SJSA1 (cell line): ENCODE measurements around the gene STT3B. TPM values are rescaled to one million over a fixed set of nuclear protein-coding genes. Genes with fewer than 3 reads are reported as not detected.
A peak's percentile ranks its signal among the peaks of the same experiment; 100 is the strongest.

Experiments used
- DNase-seq, 2 experiments: peaks; one replicate each; pipeline ENCODE4 v3.0.0-alpha.2; 2015 to 2020; ENCODE audit warnings: low spot score in 2 of 2, low read depth in 1 of 2
- H3K27ac ChIP-seq: fragments of 250-450 bp; sonication (Bioruptor Pico); 2 replicates; pipeline ENCODE4 v1.5.1; 2020; ENCODE audit warnings: mild to moderate bottlenecking, moderate library complexity
- H3K27me3 ChIP-seq: fragments of 250-450 bp; sonication (Bioruptor Pico); replicated peaks from 2 replicates; pipeline ENCODE4 v1.5.1; 2020; ENCODE audit warnings: mild to moderate bottlenecking, moderate library complexity
- H3K36me3 ChIP-seq: fragments of 250-450 bp; sonication (Bioruptor Pico); 2 replicates; pipeline ENCODE4 v1.5.1; 2020; ENCODE audit warnings: mild to moderate bottlenecking
- H3K4me1 ChIP-seq: fragments of 250-450 bp; sonication (Bioruptor Pico); replicated peaks from 2 replicates; pipeline ENCODE4 v1.6.1; 2021; ENCODE audit warnings: mild to moderate bottlenecking
- H3K4me3 ChIP-seq: fragments of 250-450 bp; sonication (Bioruptor Pico); 2 replicates; pipeline ENCODE4 v1.5.1; 2020; ENCODE audit warnings: mild to moderate bottlenecking
- H3K9me3 ChIP-seq: fragments of 250-450 bp; sonication (Bioruptor Pico); replicated peaks from 2 replicates; pipeline ENCODE4 v1.5.1; 2020; ENCODE audit warnings: mild to moderate bottlenecking
- total RNA-seq: library from RNA; depleted of rRNA; stranded (reverse); fragments of >200 nt; shearing (Covaris generic); gene quantifications from 2 replicates; pipeline ENCODE4 v1.2.3, GENCODE V29; 2014

The STT3B gene
- total RNA-seq, 1 experiment from 2014 or later = 172 TPM

DNA sequence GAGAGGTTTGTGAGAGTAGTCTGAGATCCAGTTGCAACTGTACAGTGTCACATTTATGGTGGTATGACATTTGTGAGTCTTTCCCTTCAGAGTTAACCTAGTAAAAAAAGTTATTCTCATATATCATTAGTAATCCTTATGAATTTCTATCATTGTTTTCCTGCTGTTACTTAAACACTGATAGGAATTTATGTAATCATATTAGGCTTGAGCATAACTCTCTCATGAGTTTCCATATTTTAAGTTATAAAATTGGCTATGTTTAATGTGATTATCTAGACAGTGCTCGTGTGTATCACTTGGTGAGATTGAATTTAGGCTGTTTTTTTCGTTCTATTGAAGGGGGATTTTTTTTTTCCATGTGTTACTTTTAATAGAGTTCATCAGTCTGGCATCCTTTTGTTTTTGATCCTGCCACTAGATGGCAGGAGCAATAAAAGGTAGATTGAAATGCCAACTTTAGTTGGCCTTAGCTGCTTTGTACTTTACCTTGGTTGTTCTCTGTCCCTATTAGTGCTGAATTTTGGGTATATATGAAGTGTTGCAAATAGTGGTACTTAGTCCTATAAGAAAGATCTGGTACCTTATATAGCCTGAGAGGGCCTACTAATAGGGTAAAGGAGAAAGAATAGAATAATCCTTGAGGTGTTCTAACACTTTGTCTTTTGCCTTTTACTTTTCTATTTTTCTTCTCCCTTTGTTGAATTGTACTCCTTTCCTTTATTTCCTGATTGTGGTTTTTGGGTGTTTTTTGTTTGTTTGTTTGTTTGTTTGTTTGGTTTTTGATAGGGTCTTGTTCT lies 17.9 kb downstream of the STT3B start:
- H3K4me3 ChIP-seq = no peak overlapping the region
- no peaks in the 10 kb centered on the region for H3K27me3 ChIP-seq
- peaks cover 4% of the 10 kb centered on the region; the same call in 1 of the 2 replicates for H3K36me3 ChIP-seq
- no peak overlapping the region for H3K27ac ChIP-seq
- H3K9me3 ChIP-seq = no peaks in the 10 kb centered on the region
- no peaks in the 10 kb centered on the region for H3K4me1 ChIP-seq
- peak in 1 of 2 experiments; percentile 6 for DNase-seq

DNA sequence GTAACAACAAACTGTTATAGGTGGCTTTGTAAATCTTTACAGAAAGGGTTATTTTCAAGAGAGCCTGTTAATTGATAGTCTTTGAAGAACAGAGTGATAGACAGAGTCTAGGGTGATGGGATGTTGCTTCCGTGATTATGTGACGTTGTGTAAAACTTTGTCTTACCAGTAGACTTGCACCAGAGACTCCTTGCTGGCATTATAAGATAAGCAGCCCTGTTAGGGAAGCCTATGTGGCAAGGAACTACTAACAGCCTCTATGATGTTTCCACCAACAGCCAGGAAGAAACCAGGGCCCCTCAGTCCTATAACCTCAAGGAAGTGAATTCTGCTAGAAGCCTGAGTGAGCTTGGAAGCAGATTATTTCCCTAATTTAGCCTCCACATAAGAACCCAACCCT lies 18.9 kb downstream of the STT3B start:
- Histone ChIP-seq H3K36me3 (peaks cover 4% of the 10 kb centered on the region; the same call in 1 of the 2 replicates), H3K4me1 (no peaks in the 10 kb centered on the region), H3K4me3 (no peak overlapping the region), H3K9me3 (no peaks in the 10 kb centered on the region), H3K27ac (no peak overlapping the region), H3K27me3 (no peaks in the 10 kb centered on the region)
- no peak for DNase-seq

DNA sequence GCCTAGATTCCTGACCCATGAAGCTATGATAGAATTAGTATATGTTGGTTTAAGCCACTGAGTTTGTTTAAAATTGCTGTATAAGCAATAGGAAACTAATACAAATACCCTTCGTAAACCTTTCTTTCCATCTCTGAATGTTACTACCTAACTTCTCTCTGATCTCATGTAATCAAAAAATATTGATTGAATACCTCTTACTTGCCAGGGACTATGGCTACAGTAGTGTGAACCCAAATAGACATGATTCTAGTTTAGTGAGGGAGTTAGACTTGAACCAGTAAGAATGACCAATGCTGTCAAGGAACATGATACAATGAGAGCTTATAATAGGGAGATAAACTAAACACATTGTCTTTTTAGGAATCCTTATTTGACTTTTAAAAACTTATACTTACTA lies 19.4 kb downstream of the STT3B start:
- no peaks in the 10 kb centered on the region for H3K27me3 ChIP-seq
- no peaks in the 10 kb centered on the region for H3K4me1 ChIP-seq
- H3K36me3 ChIP-seq = peaks cover 4% of the 10 kb centered on the region; the same call in 1 of the 2 replicates
- no peak overlapping the region for H3K27ac ChIP-seq
- no peak for DNase-seq
- H3K9me3 ChIP-seq = no peaks in the 10 kb centered on the region
- no peak overlapping the region for H3K4me3 ChIP-seq

DNA sequence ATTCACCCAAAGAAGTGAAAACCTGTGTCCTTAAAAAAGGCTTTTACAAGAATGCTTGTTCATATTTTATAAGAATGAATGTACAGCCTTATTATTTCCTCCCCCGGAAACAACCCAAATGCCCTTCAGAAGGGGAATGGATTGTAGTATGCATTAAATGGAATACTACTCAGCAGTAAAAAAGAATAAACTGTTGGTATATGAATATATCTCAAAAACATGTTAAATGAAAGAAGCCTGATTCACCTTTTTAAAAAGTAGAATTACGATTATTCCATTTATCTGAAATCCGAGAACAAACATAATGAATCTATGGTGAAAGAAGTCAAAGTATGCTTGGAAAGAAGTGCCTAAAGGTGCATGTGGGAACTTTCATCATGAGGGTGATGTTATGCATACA lies 20.5 kb downstream of the STT3B start:
- Histone ChIP-seq H3K27ac (no peak overlapping the region), H3K36me3 (peaks cover 4% of the 10 kb centered on the region; the same call in 1 of the 2 replicates)

GRCh38 chr3:31555204-31555603 lies 22.5 kb downstream of the STT3B start:
- Histone ChIP-seq H3K27me3 (no peaks in the 10 kb centered on the region), H3K9me3 (no peaks in the 10 kb centered on the region), H3K4me1 (no peaks in the 10 kb centered on the region), H3K36me3 (peaks cover 4% of the 10 kb centered on the region; the same call in 1 of the 2 replicates), H3K4me3 (no peak overlapping the region), H3K27ac (no peak overlapping the region)
- no peak for DNase-seq

More for the DNA sequence above, 20.5 kb downstream of the STT3B start:
- Histone ChIP-seq H3K4me3 (no peak overlapping the region), H3K27me3 (no peaks in the 10 kb centered on the region), H3K9me3 (no peaks in the 10 kb centered on the region), H3K4me1 (no peaks in the 10 kb centered on the region)
- DNase-seq = no peak

GRCh38 chr3:31559872-31560534 lies 27.3 kb downstream of the STT3B start:
- no peak overlapping the region for H3K4me3 ChIP-seq
- no peaks in the 10 kb centered on the region for H3K27me3 ChIP-seq
- no peak overlapping the region for H3K27ac ChIP-seq
- no peak for DNase-seq
- H3K36me3 ChIP-seq = no peaks in the 10 kb centered on the region
- no peaks in the 10 kb centered on the region for H3K4me1 ChIP-seq
- H3K9me3 ChIP-seq = no peaks in the 10 kb centered on the region

GRCh38 chr3:31561891-31562290 lies 29.2 kb downstream of the STT3B start:
- Histone ChIP-seq H3K4me3 (no peak overlapping the region), H3K27ac (no peak overlapping the region), H3K4me1 (no peaks in the 10 kb centered on the region), H3K36me3 (no peaks in the 10 kb centered on the region), H3K27me3 (no peaks in the 10 kb centered on the region), H3K9me3 (no peaks in the 10 kb centered on the region)
- no peak for DNase-seq

GRCh38 chr3:31562525-31562924 lies 29.8 kb downstream of the STT3B start:
- H3K27ac ChIP-seq = no peak overlapping the region
- H3K9me3 ChIP-seq = no peaks in the 10 kb centered on the region
- H3K4me3 ChIP-seq = no peak overlapping the region
- H3K27me3 ChIP-seq = no peaks in the 10 kb centered on the region
- DNase-seq = no peak
- no peaks in the 10 kb centered on the region for H3K36me3 ChIP-seq
- H3K4me1 ChIP-seq = no peaks in the 10 kb centered on the region

DNA sequence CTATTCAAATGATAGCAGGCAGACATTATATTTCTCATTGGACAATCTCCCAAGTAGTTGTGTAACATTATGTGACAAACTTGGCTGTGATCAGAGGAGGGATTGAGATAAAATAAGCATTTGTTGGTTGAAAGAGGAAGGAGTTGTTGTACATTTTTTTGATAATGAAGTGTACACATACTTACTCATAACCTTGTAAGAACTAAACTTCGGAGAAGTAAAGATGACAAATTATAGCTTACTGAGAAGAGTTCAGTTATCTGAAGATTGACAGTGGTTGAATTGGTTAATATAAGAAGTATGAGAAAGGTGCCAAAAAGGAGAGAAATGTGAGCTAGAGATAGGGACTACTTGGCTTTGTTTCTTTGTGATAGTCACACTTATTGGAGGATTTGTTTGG lies 32.6 kb downstream of the STT3B start:
- Histone ChIP-seq H3K27me3 (no peaks in the 10 kb centered on the region), H3K27ac (no peak overlapping the region), H3K9me3 (no peaks in the 10 kb centered on the region), H3K36me3 (no peaks in the 10 kb centered on the region), H3K4me1 (no peaks in the 10 kb centered on the region), H3K4me3 (no peak overlapping the region)
- DNase-seq = no peak

GRCh38 chr3:31567036-31567435 lies 34.3 kb downstream of the STT3B start:
- H3K27me3 ChIP-seq = no peaks in the 10 kb centered on the region
- no peaks in the 10 kb centered on the region for H3K9me3 ChIP-seq
- no peak overlapping the region for H3K4me3 ChIP-seq
- no peaks in the 10 kb centered on the region for H3K36me3 ChIP-seq
- DNase-seq = no peak
- no peak overlapping the region for H3K27ac ChIP-seq
- no peaks in the 10 kb centered on the region for H3K4me1 ChIP-seq

DNA sequence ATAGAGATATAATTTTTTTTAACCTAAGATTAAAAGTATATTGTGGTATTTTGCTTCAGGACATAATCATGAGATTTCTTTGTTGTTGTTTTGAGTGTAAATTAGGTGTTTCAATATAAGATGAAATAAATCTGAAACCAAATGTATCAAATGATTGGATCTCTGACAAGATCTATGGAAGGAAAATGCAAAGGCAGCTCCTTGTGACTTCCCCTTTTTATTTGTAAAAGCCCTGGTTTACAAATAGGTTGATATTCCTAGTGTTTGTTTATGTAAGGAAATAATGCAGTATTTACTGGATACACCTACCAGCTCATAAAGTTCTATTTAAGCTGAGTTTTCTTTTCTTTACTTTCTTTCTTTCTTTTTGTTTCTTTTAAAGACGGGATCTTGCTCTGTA lies 35.9 kb downstream of the STT3B start:
- no peaks in the 10 kb centered on the region for H3K27me3 ChIP-seq
- no peaks in the 10 kb centered on the region for H3K9me3 ChIP-seq
- H3K4me1 ChIP-seq = no peaks in the 10 kb centered on the region
- H3K4me3 ChIP-seq = no peak overlapping the region
- no peak overlapping the region for H3K27ac ChIP-seq
- H3K36me3 ChIP-seq = no peaks in the 10 kb centered on the region
- no peak for DNase-seq

- Histone ChIP-seq H3K27ac (no peak overlapping the region), H3K27me3 (no peaks in the 10 kb centered on the region), H3K36me3 (no peaks in the 10 kb centered on the region)
Measured at GRCh38 chr3:31571325-31571724, 38.6 kb downstream of the STT3B start.

DNA sequence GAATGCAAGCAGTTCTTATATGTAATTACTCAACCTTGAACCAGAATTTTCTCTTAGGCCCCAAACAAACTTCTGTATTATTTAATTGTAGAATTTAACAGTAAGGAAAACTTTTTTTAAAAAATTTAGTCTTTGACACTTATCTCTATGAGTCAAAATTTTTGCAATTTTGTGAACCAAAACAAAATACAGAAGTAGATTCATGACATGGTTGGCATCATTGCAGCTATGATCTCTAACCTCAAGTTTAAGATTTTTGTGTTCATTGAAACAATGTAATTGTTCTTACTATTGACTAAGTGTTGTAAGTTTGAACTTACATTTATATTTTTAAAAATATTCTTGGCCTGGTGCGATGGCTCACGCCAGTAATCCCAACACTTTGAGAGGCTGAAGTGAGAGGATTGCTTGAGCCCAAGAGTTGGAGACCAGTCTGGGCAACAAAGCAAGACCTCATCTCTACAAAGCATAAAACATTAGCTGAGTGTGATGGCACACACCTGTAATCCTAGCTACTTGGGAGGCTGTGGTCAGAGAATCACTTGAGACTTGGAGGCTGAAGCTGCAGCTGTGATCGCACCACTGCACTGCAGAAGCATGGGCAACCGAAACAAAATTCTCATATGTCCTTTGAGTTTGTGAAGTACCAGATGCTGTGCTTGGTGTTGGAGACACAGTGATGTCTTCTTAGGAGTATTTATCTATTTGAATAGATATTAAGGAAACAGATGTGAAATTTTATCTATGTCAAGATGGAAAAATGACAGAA lies 39.7 kb downstream of the STT3B start:
- Histone ChIP-seq H3K27me3 (no peaks in the 10 kb centered on the region), H3K4me3 (no peak overlapping the region), H3K9me3 (no peaks in the 10 kb centered on the region), H3K27ac (no peak overlapping the region), H3K36me3 (no peaks in the 10 kb centered on the region), H3K4me1 (no peaks in the 10 kb centered on the region)
- no peak for DNase-seq

More at GRCh38 chr3:31571325-31571724, 38.6 kb downstream of the STT3B start:
- H3K4me1 ChIP-seq = no peaks in the 10 kb centered on the region
- H3K9me3 ChIP-seq = no peaks in the 10 kb centered on the region
- H3K4me3 ChIP-seq = no peak overlapping the region
- no peak for DNase-seq
